ENCODE results near the gene NCF2. TPM values are rescaled to one million over a fixed set of nuclear protein-coding genes. Genes with fewer than 3 reads are reported as not detected.

Gene NCF2, protein sequence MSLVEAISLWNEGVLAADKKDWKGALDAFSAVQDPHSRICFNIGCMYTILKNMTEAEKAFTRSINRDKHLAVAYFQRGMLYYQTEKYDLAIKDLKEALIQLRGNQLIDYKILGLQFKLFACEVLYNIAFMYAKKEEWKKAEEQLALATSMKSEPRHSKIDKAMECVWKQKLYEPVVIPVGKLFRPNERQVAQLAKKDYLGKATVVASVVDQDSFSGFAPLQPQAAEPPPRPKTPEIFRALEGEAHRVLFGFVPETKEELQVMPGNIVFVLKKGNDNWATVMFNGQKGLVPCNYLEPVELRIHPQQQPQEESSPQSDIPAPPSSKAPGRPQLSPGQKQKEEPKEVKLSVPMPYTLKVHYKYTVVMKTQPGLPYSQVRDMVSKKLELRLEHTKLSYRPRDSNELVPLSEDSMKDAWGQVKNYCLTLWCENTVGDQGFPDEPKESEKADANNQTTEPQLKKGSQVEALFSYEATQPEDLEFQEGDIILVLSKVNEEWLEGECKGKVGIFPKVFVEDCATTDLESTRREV
- total RNA-seq, result 1.5 and 2.9 TPM in 2 replicates

DNA sequence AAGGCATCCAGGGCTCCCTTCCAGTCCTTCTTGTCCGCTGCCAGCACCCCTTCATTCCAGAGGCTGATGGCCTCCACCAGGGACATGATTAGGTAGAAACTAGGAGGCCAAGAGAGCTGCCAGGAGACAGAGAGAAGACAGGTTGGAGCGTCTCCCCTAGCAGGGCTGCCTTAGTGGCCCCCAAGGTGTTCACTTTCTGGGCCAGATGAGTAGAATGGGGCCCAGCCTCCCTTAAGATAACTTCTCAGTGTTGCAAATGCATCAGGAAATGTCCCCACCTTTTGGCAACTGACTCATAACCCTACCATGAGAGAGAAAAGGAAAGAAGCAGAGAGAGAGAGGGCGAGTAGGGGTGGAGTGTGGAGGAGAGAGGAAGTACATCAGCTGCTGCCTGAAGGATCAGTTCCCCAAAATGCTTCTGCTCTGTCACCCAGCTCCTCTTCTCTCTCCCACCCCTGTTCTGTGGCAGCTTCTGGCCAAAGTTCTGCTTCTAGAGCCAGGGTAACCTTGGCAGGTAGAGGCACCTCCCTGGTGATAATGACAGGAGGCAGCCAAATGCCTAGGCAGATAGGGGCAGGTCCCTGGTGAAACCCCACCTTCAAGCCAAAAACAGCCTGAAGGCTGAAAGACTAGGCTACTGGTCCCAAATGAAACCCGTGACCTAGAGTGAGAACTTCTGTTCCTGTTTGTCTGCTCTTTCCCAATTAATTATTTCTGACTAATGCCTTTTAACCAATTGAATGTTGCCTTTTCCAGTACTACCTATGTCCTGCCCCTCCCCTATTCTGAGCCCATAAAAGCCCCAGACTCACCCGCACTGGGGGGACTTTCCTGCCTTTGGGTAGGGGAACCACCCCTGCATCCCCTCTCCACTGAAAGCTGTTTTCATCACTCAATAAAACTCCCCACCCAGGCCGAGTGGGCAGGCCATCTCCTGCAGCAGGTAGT is at the start of gene NCF2:
Gene NCF2, minus strand, starts transcription at position 216 of the 948 bp plus-strand sequence. Its CDS starts 130 bp downstream, at position 86.

DNA sequence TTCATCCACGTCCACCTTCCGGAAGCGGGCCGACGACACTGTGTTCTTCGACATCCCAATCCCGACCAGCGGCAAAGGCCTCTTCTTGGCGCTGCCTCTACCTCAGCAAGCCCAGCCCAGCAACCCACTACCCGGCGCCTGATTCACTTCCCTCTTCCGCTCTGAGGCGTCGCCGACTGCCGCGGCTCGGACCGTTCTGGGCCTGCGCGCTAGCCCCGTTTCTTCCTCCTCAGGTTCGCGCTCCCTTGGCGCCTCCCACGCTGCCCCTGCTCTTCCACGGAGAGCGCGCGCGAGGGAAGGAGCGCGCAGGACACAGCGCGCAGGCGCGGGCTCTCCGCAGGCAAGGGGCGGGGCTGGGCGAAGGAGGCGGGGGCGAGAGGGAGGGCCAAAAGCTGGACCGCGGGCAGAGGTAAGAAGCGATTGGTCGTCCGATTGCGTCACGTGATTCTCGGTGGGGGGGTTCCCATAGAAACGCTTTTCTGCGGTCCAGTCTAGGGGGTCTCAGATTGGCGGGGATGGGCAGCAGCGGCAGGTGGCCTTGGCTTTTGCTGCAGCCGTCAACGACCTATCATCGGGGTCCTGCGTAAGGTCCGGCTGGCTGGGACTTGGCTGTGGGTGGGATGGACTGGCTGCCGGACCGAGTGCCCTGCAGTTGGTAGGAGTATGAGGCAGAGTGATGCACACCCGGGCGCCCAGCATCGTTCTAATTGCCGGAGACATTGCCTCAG is 45.5 kb upstream of the NCF2 start, which contains the start of gene ARPC5:
Gene ARPC5, minus strand, starts transcription at position 178 of the 728 bp plus-strand sequence. Its CDS starts 124 bp downstream, at position 54.

Other genes with a start within 250 kb of the NCF2 start
- gene NMNAT2, start 172.1 kb downstream of the NCF2 start, total RNA-seq, result 0.39 TPM in 1 of 2 replicates, not detected in the other
- 19.5 and 21.2 TPM in 2 replicates for gene SMG7, start 118.0 kb downstream of the NCF2 start, total RNA-seq
- gene ARPC5, start 45.3 kb upstream of the NCF2 start, total RNA-seq, result 140 and 160 TPM in 2 replicates
- not detected in 2 replicates for gene APOBEC4, start 62.9 kb upstream of the NCF2 start, total RNA-seq
- gene RGL1, start 214.7 kb upstream of the NCF2 start, total RNA-seq, result 0.62 and 1.7 TPM in 2 replicates

All from hair follicular keratinocyte (primary cell).